Osteoblast (primary cell): ENCODE results near the gene SCYGR5. TPM values are rescaled to one million over a fixed set of nuclear protein-coding genes. Genes with fewer than 3 reads are reported as not detected.
"Not testable (repeated sequence)": the region's sequence is repeated elsewhere in the genome, so short reads cannot be mapped to it uniquely, and the experiment has no call there.

ENCODE experiments used
- DNase-seq: peaks from one replicate; pipeline ENCODE4 v3.0.0; 2011; ENCODE audit warnings: low spot score, mixed read lengths; ENCODE audit not compliant: insufficient read length; ENCODE audit errors: missing footprints
- H2AFZ ChIP-seq: 2 replicates; pipeline ENCODE4 v1.6.0; 2011; ENCODE audit warnings: mild to moderate bottlenecking, low read length
- H3K27ac ChIP-seq: 2 replicates; pipeline ENCODE4 v1.5.1; 2011; ENCODE audit warnings: mild to moderate bottlenecking, low read depth, low read length, moderate library complexity
- H3K27me3 ChIP-seq: 2 replicates; pipeline ENCODE4 v1.6.0; 2012; ENCODE audit warnings: mild to moderate bottlenecking, control low read depth, inconsistent platforms, low read length, moderate library complexity; ENCODE audit not compliant: insufficient read depth
- H3K36me3 ChIP-seq: 2 replicates; pipeline ENCODE4 v1.5.1; 2011; ENCODE audit warnings: mild to moderate bottlenecking, low read length, control low read depth, moderate library complexity; ENCODE audit not compliant: insufficient read depth
- H3K4me1 ChIP-seq: 2 replicates; pipeline ENCODE4 v1.5.1; 2011; ENCODE audit warnings: mild to moderate bottlenecking, low read length, control low read depth, moderate library complexity; ENCODE audit not compliant: insufficient read depth
- H3K4me2 ChIP-seq: 2 replicates; pipeline ENCODE4 v1.6.0; 2011; ENCODE audit warnings: mild to moderate bottlenecking, low read length; ENCODE audit not compliant: insufficient read depth
- H3K4me3 ChIP-seq: fragments of 200-600 bp; sonication (generic); 3 replicates; pipeline ENCODE4 v1.5.1; 2012; ENCODE audit warnings: mild to moderate bottlenecking, low read length, inconsistent platforms; ENCODE audit not compliant: insufficient read depth
- H3K79me2 ChIP-seq: 2 replicates; pipeline ENCODE4 v1.6.0; 2012; ENCODE audit warnings: mild to moderate bottlenecking, low read length, control low read depth, inconsistent platforms; ENCODE audit not compliant: insufficient read depth
- H3K9me3 ChIP-seq: 2 replicates; pipeline ENCODE4 v1.5.1; 2011; ENCODE audit warnings: low read depth, low read length, control low read depth
- H4K20me1 ChIP-seq: 2 replicates; pipeline ENCODE4 v1.6.0; 2012; ENCODE audit warnings: mild to moderate bottlenecking, low read length, control low read depth; ENCODE audit not compliant: insufficient read depth
- total RNA-seq: library from RNA; depleted of rRNA; stranded (reverse); fragments of >200 nt; gene quantifications from 2 replicates; pipeline ENCODE4 v1.2.3, GENCODE V29; 2012
- TF ChIP-seq, protein P1 (sequence below): IDR thresholded peaks from 2 replicates; pipeline ENCODE4 v1.5.1; 2011; ENCODE audit warnings: mild to moderate bottlenecking, low read depth, low read length, moderate library complexity; ENCODE audit errors: extremely low read depth

SCYGR5 gene
- total RNA-seq, 1 donor = not detected

- H4K20me1 ChIP-seq = no peaks in the 10 kb centered on the region
- H3K4me2 ChIP-seq = no peak overlapping the region
- H3K4me3 ChIP-seq = no peak overlapping the region
- no peak overlapping the region for H3K27ac ChIP-seq
- H3K4me1 ChIP-seq = no peaks in the 10 kb centered on the region
- no peak overlapping the region for H2AFZ ChIP-seq
- no peaks in the 10 kb centered on the region for H3K79me2 ChIP-seq
- H3K27me3 ChIP-seq = no peaks in the 10 kb centered on the region
- TF ChIP-seq, protein P1, sequence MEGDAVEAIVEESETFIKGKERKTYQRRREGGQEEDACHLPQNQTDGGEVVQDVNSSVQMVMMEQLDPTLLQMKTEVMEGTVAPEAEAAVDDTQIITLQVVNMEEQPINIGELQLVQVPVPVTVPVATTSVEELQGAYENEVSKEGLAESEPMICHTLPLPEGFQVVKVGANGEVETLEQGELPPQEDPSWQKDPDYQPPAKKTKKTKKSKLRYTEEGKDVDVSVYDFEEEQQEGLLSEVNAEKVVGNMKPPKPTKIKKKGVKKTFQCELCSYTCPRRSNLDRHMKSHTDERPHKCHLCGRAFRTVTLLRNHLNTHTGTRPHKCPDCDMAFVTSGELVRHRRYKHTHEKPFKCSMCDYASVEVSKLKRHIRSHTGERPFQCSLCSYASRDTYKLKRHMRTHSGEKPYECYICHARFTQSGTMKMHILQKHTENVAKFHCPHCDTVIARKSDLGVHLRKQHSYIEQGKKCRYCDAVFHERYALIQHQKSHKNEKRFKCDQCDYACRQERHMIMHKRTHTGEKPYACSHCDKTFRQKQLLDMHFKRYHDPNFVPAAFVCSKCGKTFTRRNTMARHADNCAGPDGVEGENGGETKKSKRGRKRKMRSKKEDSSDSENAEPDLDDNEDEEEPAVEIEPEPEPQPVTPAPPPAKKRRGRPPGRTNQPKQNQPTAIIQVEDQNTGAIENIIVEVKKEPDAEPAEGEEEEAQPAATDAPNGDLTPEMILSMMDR = no peak
- no peaks in the 10 kb centered on the region for H3K9me3 ChIP-seq
- H3K36me3 ChIP-seq = no peaks in the 10 kb centered on the region
- no peak for DNase-seq
Measured at GRCh38 chr2:227671170-227671905, 4.7 kb downstream of the SCYGR5 start.

DNA sequence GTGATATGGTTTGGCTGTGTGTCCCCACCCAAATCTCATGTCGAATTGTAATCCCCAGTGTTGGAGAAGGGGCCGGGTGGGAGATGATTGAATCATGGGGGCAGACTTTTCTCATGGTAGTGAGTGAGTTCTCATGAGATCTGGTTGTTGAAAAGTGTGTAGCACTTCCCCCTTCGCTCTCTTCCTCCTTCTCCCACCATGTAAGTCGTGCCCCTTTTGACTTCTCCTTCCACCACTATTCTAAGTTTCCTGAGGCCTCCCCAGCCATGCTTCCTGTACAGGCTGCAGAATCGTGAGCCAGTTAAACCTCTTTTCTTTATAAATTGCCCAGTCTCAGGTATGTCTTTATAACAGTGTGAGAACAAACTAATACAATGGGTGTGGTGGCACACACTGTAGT lies 7.0 kb downstream of the SCYGR5 start:
- not testable (repeated sequence) for H3K79me2 ChIP-seq, H3K36me3 ChIP-seq, H4K20me1 ChIP-seq, H3K4me1 ChIP-seq, H3K9me3 ChIP-seq, H2AFZ ChIP-seq, DNase-seq, H3K4me3 ChIP-seq, H3K27me3 ChIP-seq, H3K27ac ChIP-seq, H3K4me2 ChIP-seq

DNA sequence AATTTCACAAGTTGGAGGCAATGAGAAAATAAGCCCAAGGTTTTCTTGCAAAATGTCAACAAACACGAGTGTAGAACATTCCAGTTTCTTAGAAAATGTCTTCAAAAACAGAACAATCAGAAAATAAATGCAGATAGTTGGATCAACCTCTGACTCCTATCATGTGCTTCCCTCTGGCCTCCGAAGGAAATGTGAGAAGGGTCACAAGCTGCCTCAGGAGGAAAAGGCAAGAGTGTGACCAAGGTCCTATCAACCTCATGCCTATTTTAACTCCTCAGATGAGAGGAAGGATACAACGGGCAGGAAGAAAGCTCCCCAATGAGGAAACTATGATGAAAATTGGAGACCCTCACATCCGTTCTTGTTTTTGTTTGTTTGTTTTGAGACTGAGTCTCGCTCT lies 7.9 kb downstream of the SCYGR5 start:
- no peak overlapping the region for H3K4me2 ChIP-seq
- no peaks in the 10 kb centered on the region for H3K9me3 ChIP-seq
- no peak overlapping the region for H3K27ac ChIP-seq
- DNase-seq = no peak
- no peaks in the 10 kb centered on the region for H3K4me1 ChIP-seq
- no peaks in the 10 kb centered on the region for H3K79me2 ChIP-seq
- no peaks in the 10 kb centered on the region for H4K20me1 ChIP-seq
- TF ChIP-seq, protein P1 = no peak
- no peak overlapping the region for H2AFZ ChIP-seq
- H3K27me3 ChIP-seq = no peaks in the 10 kb centered on the region
- no peak overlapping the region for H3K4me3 ChIP-seq
- no peaks in the 10 kb centered on the region for H3K36me3 ChIP-seq

- no peak overlapping the region for H3K27ac ChIP-seq
- DNase-seq = no peak
Measured at GRCh38 chr2:227677928-227678327, 11.3 kb downstream of the SCYGR5 start.

More at GRCh38 chr2:227677928-227678327, 11.3 kb downstream of the SCYGR5 start:
- Histone ChIP-seq H3K36me3 (no peaks in the 10 kb centered on the region), H4K20me1 (no peaks in the 10 kb centered on the region), H3K4me1 (no peaks in the 10 kb centered on the region), H3K4me2 (no peak overlapping the region), H2AFZ (no peak overlapping the region), H3K27me3 (no peaks in the 10 kb centered on the region), H3K9me3 (no peaks in the 10 kb centered on the region), H3K4me3 (no peak overlapping the region), H3K79me2 (no peaks in the 10 kb centered on the region)
- TF ChIP-seq, protein P1 = no peak
